Nephron progenitor cell (in vitro differentiated cells): Measurements from ENCODE around the gene TSPOAP1.

Source experiments
- DNase-seq: peaks from one replicate; pipeline ENCODE4 v3.0.0; 2021
- H3K27ac Mint-ChIP-seq: 2 replicates; pipeline ENCODE4 v1.8.0; 2021; ENCODE audit warnings: mild to moderate bottlenecking, moderate library complexity, mixed read lengths
- H3K27me3 Mint-ChIP-seq: 2 replicates; pipeline ENCODE4 v1.8.0; 2021; ENCODE audit warnings: mild to moderate bottlenecking, low read depth, mixed read lengths; ENCODE audit not compliant: poor library complexity
- H3K36me3 Mint-ChIP-seq: 2 replicates; pipeline ENCODE4 v1.8.0; 2021; ENCODE audit warnings: low read depth, mixed read lengths
- H3K4me1 Mint-ChIP-seq: 2 replicates; pipeline ENCODE4 v1.8.0; 2021; ENCODE audit warnings: mixed read lengths
- H3K4me3 Mint-ChIP-seq: 2 replicates; pipeline ENCODE4 v1.8.0; 2021; ENCODE audit warnings: mild to moderate bottlenecking, moderate library complexity, mixed read lengths
- H3K9me3 Mint-ChIP-seq: 2 replicates; pipeline ENCODE4 v1.8.0; 2021; ENCODE audit warnings: mild to moderate bottlenecking, moderate library complexity, mixed read lengths
- TF ChIP-seq, protein P1 (sequence below): fragments of 200-600 bp; sonication (generic); IDR thresholded peaks from 2 replicates; pipeline ENCODE4 v1.5.0; 2021; ENCODE audit warnings: antibody characterized with exemption

TSPOAP1 gene

DNA sequence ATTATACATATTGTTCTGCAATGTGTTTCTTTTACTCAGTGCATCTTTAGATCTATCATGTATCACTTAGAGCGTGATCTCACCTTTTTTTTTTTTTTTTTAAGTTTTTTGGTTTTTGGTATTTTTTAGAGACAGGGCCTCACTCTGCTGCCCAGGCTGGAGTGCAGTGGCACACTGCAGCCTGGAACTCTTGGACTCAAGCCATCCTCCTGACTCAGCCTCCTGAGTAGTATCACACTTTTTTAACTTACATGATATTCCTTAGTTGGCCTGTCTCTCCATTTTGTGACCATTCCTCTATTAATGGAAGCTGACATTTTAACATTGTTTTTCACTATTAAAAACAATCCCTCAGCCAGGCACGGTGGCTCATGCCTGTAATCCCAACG lies 43.2 kb downstream of the TSPOAP1 start:
- no peaks in the 10 kb centered on the region for H3K4me1 Mint-ChIP-seq
- peaks cover 24% of the 10 kb centered on the region for H3K27me3 Mint-ChIP-seq
- no peak overlapping the region for H3K4me3 Mint-ChIP-seq
- no peaks in the 10 kb centered on the region for H3K9me3 Mint-ChIP-seq
- H3K36me3 Mint-ChIP-seq = no peaks in the 10 kb centered on the region
- no peak overlapping the region for H3K27ac Mint-ChIP-seq
- DNase-seq = no peak
- TF ChIP-seq, protein P1, sequence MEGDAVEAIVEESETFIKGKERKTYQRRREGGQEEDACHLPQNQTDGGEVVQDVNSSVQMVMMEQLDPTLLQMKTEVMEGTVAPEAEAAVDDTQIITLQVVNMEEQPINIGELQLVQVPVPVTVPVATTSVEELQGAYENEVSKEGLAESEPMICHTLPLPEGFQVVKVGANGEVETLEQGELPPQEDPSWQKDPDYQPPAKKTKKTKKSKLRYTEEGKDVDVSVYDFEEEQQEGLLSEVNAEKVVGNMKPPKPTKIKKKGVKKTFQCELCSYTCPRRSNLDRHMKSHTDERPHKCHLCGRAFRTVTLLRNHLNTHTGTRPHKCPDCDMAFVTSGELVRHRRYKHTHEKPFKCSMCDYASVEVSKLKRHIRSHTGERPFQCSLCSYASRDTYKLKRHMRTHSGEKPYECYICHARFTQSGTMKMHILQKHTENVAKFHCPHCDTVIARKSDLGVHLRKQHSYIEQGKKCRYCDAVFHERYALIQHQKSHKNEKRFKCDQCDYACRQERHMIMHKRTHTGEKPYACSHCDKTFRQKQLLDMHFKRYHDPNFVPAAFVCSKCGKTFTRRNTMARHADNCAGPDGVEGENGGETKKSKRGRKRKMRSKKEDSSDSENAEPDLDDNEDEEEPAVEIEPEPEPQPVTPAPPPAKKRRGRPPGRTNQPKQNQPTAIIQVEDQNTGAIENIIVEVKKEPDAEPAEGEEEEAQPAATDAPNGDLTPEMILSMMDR = no peak

- TF ChIP-seq, protein P1 = no peak
- Mint-ChIP-seq H3K9me3 (no peaks in the 10 kb centered on the region), H3K27me3 (peaks cover 25% of the 10 kb centered on the region), H3K27ac (no peak overlapping the region), H3K36me3 (no peaks in the 10 kb centered on the region), H3K4me3 (no peak overlapping the region), H3K4me1 (no peaks in the 10 kb centered on the region)
- DNase-seq = no peak
These were observed 43.8 kb downstream of the TSPOAP1 start for GRCh38 chr17:58284613-58285421.

- no peak for DNase-seq
- no peak overlapping the region for H3K27ac Mint-ChIP-seq
These were observed 44.7 kb downstream of the TSPOAP1 start for GRCh38 chr17:58283674-58284612.

DNA sequence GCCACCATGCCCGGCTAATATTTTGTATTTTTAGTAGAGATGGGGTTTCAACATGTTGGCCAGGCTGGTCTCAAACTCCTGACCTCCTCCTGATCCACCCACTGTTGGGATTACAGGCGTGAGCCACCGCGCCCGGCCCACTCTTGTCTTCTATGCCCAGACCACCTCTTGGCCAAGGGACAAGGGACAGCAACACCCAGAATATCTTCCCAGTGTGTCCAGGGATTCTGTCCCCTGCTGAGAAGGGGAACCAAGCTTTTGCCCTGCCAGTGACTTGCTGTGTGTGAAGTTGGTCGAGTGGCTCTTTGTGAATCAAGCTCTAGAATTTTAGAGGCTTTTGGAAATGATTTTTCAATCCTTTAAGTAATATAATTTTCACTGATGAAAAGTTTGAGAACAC lies 46.2 kb downstream of the TSPOAP1 start:
- Mint-ChIP-seq H3K36me3 (no peaks in the 10 kb centered on the region), H3K27me3 (peaks cover 32% of the 10 kb centered on the region), H3K4me1 (peaks cover 5% of the 10 kb centered on the region), H3K9me3 (no peaks in the 10 kb centered on the region), H3K27ac (no peak overlapping the region), H3K4me3 (no peak overlapping the region)
- no peak for DNase-seq
- TF ChIP-seq, protein P1 = no peak

More at GRCh38 chr17:58283674-58284612, 44.7 kb downstream of the TSPOAP1 start:
- TF ChIP-seq, protein P1 = no peak
- Mint-ChIP-seq H3K4me3 (no peak overlapping the region), H3K36me3 (no peaks in the 10 kb centered on the region), H3K9me3 (no peaks in the 10 kb centered on the region), H3K27me3 (peaks cover 29% of the 10 kb centered on the region), H3K4me1 (no peaks in the 10 kb centered on the region)

DNA sequence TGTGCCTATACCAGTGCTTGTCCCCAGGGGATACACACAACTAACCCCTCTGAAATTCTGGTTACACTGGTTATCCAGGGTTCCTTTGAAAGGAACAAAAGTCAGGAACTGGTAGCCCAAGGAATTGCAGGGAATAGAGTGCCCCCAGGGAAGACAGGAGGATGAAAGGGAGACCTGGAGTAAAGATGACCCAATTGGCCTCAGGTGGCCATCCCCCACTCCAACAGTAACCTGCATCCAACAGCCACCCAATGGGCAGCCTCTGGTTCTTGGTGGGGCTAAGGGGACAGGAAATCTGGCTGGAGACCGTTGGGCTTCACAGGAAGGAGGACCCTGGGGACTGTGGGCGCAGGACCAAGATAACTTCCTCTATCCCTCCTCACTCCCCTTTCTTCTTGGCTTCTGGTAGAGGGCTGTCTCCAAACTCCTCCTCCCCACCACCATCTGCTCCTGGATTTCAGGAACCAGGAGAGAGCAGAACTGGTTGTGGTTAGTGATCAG lies 47.0 kb downstream of the TSPOAP1 start:
- no peaks in the 10 kb centered on the region for H3K36me3 Mint-ChIP-seq
- no peaks in the 10 kb centered on the region for H3K9me3 Mint-ChIP-seq
- H3K4me3 Mint-ChIP-seq = no peak overlapping the region
- H3K27me3 Mint-ChIP-seq = peaks cover 32% of the 10 kb centered on the region
- DNase-seq = no peak
- peaks cover 5% of the 10 kb centered on the region for H3K4me1 Mint-ChIP-seq
- TF ChIP-seq, protein P1 = no peak
- no peak overlapping the region for H3K27ac Mint-ChIP-seq
